NCI-H2196 (cell line): ENCODE measurements around the gene ATP10A.

ENCODE experiments used
- DNase-seq: peaks from one replicate; lab custom pipeline; 2025; ENCODE audit not compliant: unreplicated experiment; lab: John Stamatoyannopoulos, UW

Gene ATP10A

GRCh38 chr15:25830844-25831451 lies 32.2 kb downstream of the ATP10A start:
- no peak for DNase-seq

- no peak for DNase-seq
Measured at GRCh38 chr15:25829073-25829472, 34.1 kb downstream of the ATP10A start.

GRCh38 chr15:25825207-25825606 lies 37.9 kb downstream of the ATP10A start:
- DNase-seq: no peak

- no peak for DNase-seq
Measured at GRCh38 chr15:25824618-25825017, 38.5 kb downstream of the ATP10A start.

- DNase-seq: no peak
Measured at GRCh38 chr15:25812845-25813244, 50.3 kb downstream of the ATP10A start.

GRCh38 chr15:25812073-25812472 lies 51.1 kb downstream of the ATP10A start:
- DNase-seq: no peak

- no peak for DNase-seq
Measured at GRCh38 chr15:25811481-25811906, 51.6 kb downstream of the ATP10A start.

- DNase-seq: no peak
Measured at GRCh38 chr15:25810631-25811091, 52.5 kb downstream of the ATP10A start.

- DNase-seq: no peak
Measured at GRCh38 chr15:25810154-25810553, 53.0 kb downstream of the ATP10A start.

- DNase-seq: no peak
Measured at GRCh38 chr15:25807063-25807462, 56.1 kb downstream of the ATP10A start.

GRCh38 chr15:25805031-25805430 lies 58.1 kb downstream of the ATP10A start:
- DNase-seq: no peak

- no peak for DNase-seq
Measured at GRCh38 chr15:25804451-25804850, 58.7 kb downstream of the ATP10A start.

GRCh38 chr15:25803541-25803940 lies 59.6 kb downstream of the ATP10A start:
- no peak for DNase-seq

GRCh38 chr15:25803036-25803435 lies 60.1 kb downstream of the ATP10A start:
- no peak for DNase-seq

GRCh38 chr15:25802285-25802830 lies 60.8 kb downstream of the ATP10A start:
- no peak for DNase-seq

GRCh38 chr15:25801586-25802284 lies 61.4 kb downstream of the ATP10A start:
- no peak for DNase-seq

- no peak for DNase-seq
Measured at GRCh38 chr15:25800761-25801515, 62.2 kb downstream of the ATP10A start.

GRCh38 chr15:25799906-25800700 lies 63.0 kb downstream of the ATP10A start:
- no peak for DNase-seq

- no peak for DNase-seq
Measured at GRCh38 chr15:25797936-25798901, 64.9 kb downstream of the ATP10A start.

- DNase-seq: no peak
Measured at GRCh38 chr15:25797511-25797935, 65.6 kb downstream of the ATP10A start.
